NT2/D1 (cell line): ENCODE data around the gene SMNDC1.

Experiments used
- SUZ12 ChIP-seq: IDR thresholded peaks from 2 replicates; pipeline ENCODE4 v1.6.1; 2011; ENCODE audit not compliant: insufficient read length, insufficient read depth; ENCODE audit errors: extremely low read depth
- YY1 ChIP-seq: IDR thresholded peaks from 2 replicates; pipeline ENCODE4 v1.6.1; 2011; ENCODE audit not compliant: insufficient read length, insufficient read depth

DNA sequence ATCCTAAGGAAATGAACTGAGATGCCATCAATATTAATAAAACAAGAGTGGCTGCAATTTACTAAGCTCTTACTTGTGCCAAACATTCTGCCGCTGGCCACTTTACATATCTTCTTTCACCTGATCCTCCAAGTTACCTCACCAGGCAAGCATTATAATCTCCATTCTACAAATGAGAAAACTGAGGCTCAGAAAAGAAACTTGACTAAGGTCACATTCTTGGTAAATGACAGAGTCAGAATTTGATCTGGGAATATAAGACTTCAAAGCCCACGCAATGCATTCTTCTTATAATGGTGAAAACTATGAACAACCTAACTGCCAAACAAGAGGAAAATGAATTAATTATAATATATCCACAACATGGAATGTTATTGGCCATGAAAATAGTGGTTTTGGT, 46.1 kb upstream of the SMNDC1 start:
- TF ChIP-seq YY1 (no peak), SUZ12 (no peak)
